GM18861 (cell line): Measurements from ENCODE around the gene FMR1NB.

Experiments used
- ATAC-seq: cut with Tn5 transposase; IDR thresholded peaks from one replicate; pipeline ENCODE4 v1.9.1; 2021; ENCODE audit not compliant: unreplicated experiment

Gene FMR1NB

GRCh38 chrX:147981038-147981752, at the start of gene FMR1NB:
FMR1NB (plus strand) TSS chrX:147981337; CDS start chrX:147981403, 66 bp downstream.
- no peak for ATAC-seq

GRCh38 chrX:147933815-147934214, 47.3 kb upstream of the FMR1NB start:
- ATAC-seq: no peak

- ATAC-seq: no peak
Observed at GRCh38 chrX:147935156-147935758, 45.9 kb upstream of the FMR1NB start.

- no peak for ATAC-seq
Observed at GRCh38 chrX:147945286-147945685, 35.9 kb upstream of the FMR1NB start.

GRCh38 chrX:147948531-147948930, 32.6 kb upstream of the FMR1NB start:
- ATAC-seq: no peak

GRCh38 chrX:147950352-147950751, 30.8 kb upstream of the FMR1NB start:
- ATAC-seq: no peak

- no peak for ATAC-seq
Observed at GRCh38 chrX:147953976-147954375, 27.2 kb upstream of the FMR1NB start.

- ATAC-seq: no peak
Observed at GRCh38 chrX:147957291-147957690, 23.8 kb upstream of the FMR1NB start.

- ATAC-seq: no peak
Observed at GRCh38 chrX:147958291-147958690, 22.8 kb upstream of the FMR1NB start.

GRCh38 chrX:147960722-147961121, 20.4 kb upstream of the FMR1NB start:
- no peak for ATAC-seq

- no peak for ATAC-seq
Observed at GRCh38 chrX:147962476-147962875, 18.7 kb upstream of the FMR1NB start.

- ATAC-seq: no peak
Observed at GRCh38 chrX:147978931-147979330, 2.2 kb upstream of the FMR1NB start.

GRCh38 chrX:148020329-148020728, 39.2 kb downstream of the FMR1NB start:
- no peak for ATAC-seq

GRCh38 chrX:148024425-148025148, 43.5 kb downstream of the FMR1NB start:
- peak; percentile 94 for ATAC-seq

- no peak for ATAC-seq
Observed at GRCh38 chrX:148035380-148035779, 54.2 kb downstream of the FMR1NB start.

GRCh38 chrX:148037020-148037419, 55.9 kb downstream of the FMR1NB start:
- ATAC-seq: no peak

- ATAC-seq: no peak
Observed at GRCh38 chrX:148043271-148043855, 62.2 kb downstream of the FMR1NB start.

- no peak for ATAC-seq
Observed at GRCh38 chrX:148047200-148047599, 66.1 kb downstream of the FMR1NB start.

- ATAC-seq: no peak
Observed at GRCh38 chrX:148049441-148049840, 68.3 kb downstream of the FMR1NB start.

- no peak for ATAC-seq
Observed at GRCh38 chrX:148051973-148052372, 70.8 kb downstream of the FMR1NB start.

- ATAC-seq: no peak
Observed at GRCh38 chrX:148067285-148067684, 86.1 kb downstream of the FMR1NB start.
